GM19397 (cell line): Measurements from ENCODE around the gene CDT1.
"Not testable (repeated sequence)": the region's sequence is repeated elsewhere in the genome, so short reads cannot be mapped to it uniquely, and the experiment has no call there.

Experiments
- ATAC-seq: cut with Tn5 transposase; IDR thresholded peaks from one replicate; pipeline ENCODE4 v1.9.1; 2021; ENCODE audit warnings: mild to moderate bottlenecking, moderate library complexity; ENCODE audit not compliant: unreplicated experiment

Gene CDT1

GRCh38 chr16:88768071-88768783 lies 35.4 kb upstream of the CDT1 start:
- ATAC-seq, result no peak

- no peak for ATAC-seq
These were observed 33.8 kb upstream of the CDT1 start for GRCh38 chr16:88769617-88770460.

- no peak for ATAC-seq
These were observed 32.9 kb upstream of the CDT1 start for GRCh38 chr16:88770461-88771293.

DNA sequence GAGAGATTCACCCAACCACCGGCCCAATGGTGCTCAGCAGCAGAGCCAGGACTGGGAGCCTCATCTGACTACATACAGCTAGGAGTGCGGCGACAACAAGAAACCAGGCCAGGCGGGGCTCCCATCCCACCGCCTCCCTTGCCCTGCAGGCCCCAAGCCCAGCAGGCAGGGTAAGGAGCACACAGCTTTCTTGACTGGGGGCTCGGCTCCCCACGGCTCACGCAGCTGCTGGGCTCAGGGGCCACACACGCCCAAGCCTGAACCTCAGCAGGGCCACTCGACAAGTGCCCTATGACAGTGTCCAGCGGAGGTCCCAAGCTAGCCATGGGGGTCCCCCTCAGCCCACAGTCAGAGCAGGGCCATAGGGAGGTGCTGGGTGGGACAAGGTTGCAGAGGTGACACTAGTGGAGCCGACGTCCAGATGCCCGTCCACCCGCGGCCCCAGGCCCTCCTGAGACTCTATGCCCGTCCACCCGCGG lies 32.3 kb upstream of the CDT1 start:
- ATAC-seq, result no peak

DNA sequence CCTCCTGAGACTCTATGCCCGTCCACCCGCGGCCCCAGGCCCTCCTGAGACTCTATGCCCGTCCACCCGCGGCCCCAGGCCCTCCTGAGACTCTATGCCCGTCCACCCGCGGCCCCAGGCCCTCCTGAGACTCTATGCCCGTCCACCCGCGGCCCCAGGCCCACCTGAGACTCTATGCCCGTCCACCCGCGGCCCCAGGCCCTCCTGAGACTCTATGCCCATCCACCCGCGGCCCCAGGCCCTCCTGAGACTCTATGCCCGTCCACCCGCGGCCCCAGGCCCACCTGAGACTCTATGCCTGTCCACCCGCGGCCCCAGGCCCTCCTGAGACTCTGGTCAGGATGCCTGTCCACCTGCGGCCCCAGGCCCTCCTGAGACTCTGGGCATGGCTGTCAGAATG lies 31.8 kb upstream of the CDT1 start:
- ATAC-seq, result not testable (repeated sequence)

DNA sequence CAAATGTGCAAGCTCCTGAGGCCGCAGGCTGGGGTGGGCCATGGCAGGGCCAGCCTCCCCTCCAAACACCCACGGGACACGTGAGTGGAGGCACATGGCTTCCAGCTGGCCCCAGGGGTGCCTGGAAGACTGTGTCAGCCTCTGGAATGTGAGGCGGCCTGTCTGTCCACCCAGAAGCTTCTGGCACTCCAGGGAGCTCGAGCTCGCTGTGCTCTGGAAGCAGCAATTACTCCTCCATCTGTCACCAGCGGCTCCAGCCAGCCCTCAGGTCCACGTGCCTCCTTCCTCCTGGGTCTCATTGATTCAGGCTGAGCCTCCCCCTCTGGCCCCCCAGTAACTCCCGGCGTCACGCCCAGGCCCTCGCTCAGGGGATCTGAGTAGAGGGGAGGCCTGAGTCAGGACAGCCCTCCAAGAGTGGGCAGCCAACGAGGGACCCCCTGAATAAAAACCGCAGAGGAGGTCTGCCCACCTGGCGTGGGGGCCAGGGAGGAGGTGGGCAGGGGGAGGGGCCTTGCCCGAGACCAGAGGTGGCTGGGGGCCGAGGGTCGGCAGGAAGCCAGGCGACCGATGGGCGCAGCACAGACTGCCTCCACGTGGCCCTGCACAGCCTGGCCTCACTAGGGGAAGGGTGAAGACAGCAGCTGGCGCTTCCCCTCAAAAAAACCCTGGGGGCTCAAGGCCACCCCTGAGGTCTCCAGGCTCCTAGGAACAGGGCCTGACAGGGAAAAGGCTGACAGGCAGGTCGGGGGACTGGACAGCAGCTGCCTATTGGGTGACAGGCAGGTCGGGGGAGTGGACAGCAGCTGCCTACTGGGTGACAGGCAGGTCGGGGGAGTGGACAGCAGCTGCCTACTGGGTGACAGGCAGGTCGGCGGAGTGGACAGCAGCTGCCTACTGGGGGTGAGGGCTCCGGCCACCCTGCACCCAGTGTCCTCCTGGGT lies 30.4 kb upstream of the CDT1 start:
- ATAC-seq, result no peak

- no peak for ATAC-seq
These were observed 29.7 kb upstream of the CDT1 start for GRCh38 chr16:88773812-88774291.

DNA sequence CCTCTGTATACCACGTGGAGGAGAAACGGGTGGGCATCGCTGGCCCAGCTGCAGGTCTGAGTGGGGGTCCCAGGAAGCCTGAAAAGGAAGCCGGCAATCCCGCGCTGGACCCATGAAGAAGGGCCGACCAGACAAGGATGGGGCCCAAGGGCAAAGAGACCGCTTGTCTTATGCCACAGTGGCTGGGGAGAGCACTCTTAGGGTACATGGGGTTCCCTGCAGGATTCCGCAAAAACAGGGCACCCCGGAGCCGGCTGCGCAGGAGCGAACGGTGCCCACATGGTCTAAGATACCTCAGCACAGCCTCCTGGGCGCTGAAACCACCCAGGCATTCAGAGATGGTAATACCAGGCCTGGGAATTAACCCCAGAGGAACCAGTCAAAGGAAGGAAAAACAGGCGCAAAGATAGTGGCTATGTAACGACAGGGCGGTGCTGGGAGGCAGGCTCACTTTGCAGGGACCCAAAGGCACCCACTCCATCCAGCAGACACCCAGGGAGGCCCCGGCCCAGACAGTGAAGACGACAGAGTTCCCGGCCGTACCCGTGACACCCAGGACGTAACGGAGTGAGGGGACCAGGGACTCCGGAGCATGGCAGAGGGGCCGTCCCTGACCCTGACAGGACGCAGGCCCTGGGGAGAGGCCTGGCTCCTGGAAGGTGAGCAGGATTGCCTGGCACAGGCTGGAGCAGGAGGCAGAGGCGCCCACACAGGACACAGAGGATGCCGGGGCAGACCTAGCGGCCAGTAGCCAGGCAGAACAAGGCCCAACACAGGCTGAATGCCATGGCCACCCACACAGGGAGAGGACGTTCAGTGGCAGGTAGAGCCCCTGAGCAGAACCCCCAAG lies 28.8 kb upstream of the CDT1 start:
- ATAC-seq, result no peak

- no peak for ATAC-seq
These were observed 27.8 kb upstream of the CDT1 start for GRCh38 chr16:88775825-88776224.

DNA sequence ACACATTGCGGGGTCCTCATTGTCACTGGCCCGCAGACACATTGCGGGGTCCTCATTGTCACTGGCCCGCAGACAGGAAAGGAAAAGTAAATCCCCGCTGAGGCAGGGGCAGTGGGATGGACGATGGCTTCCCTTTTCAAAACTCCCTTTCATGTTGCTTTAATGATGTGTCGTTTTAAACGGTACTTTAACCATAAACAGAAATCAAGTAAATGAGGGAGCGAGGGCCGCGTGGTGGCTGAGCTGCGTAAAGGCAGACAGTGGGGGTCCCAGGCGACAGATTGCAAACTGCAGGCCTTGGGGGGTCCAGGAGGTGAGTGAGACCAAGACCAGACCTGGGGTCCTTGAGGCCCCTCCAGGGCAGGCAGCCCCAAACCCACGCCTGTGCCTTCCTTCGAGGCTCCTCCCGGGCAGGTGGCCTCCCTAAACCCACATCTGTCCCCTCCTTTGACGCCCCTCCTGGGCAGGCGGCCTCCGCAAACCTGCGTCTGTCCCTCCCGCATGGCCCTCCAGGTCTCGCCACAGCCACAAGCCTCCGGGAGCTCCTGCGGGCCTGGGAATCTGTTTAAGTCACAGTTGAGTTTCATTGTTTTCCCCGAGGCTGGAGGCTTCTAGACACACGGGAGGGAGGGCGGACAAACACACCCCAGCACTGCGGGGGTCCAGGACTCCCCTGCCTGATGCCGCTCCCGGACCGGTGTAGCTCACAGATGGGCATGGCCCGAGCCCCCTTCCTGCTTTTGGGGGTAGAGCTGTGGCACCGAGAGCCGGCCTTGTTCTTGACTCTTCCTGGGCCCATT lies 25.9 kb upstream of the CDT1 start:
- ATAC-seq, result no peak

- ATAC-seq, result no peak
These were observed 25.4 kb upstream of the CDT1 start for GRCh38 chr16:88778271-88778525.

DNA sequence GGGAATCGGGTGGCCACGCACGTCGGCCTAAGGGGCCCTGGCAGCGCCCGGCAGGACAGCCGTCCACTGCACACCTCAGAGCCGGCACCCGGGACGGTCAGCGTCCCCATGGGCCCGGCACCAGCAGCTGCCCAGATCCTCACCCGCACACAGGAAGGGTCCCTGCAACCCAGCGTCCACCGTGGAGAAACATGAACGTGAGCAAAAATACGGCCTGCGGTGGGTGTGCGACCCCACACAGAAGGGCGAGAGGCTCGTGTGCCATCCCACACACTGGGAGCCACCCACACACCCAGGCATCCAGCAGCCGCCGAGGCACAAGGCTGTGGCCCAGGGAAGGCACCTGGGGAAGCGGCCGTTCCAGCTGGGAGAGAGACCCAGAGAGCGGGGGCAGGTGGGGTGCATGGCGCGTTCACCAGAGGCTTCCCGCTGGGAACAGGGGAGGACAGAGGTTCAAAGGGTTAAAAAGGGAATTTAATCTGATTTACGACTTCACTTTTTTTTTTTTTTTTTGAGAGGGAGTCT lies 25.0 kb upstream of the CDT1 start:
- ATAC-seq, result no peak

GRCh38 chr16:88779406-88780141 lies 24.0 kb upstream of the CDT1 start:
- no peak for ATAC-seq

GRCh38 chr16:88780142-88781062 lies 23.2 kb upstream of the CDT1 start:
- ATAC-seq, result no peak

GRCh38 chr16:88781140-88782077 lies 22.2 kb upstream of the CDT1 start:
- peak; percentile 32 for ATAC-seq
